Liver (tissue), 9 donors: ENCODE measurements around the gene OLFML1. TPM values are rescaled to one million over a fixed set of nuclear protein-coding genes. Genes with fewer than 3 reads are reported as not detected.

Experiments used
- DNase-seq: peaks from one replicate; pipeline ENCODE4 v3.0.0-alpha.2; 2017; ENCODE audit warnings: low spot score
- H3K27ac ChIP-seq, 2 donors: one replicate each; pipeline ENCODE4 v1.7.0; 2013; ENCODE audit warnings: inconsistent platforms in 2 of 2, low read length in 2 of 2, control low read depth in 1 of 2, low read depth in 1 of 2, mild to moderate bottlenecking in 1 of 2
- H3K27me3 ChIP-seq, 4 donors: one replicate each; pipeline versions ENCODE4 v1.6.1 to v1.7.0; 2013; ENCODE audit warnings: low read length in 3 of 4, inconsistent platforms in 1 of 4, mild to moderate bottlenecking in 1 of 4, moderate library complexity in 1 of 4; ENCODE audit not compliant: control insufficient read depth in 4 of 4, insufficient read depth in 4 of 4
- H3K36me3 ChIP-seq, 4 donors: one replicate each; pipeline versions ENCODE4 v1.6.1 to v1.7.0; 2013; ENCODE audit warnings: low read length in 3 of 4, mild to moderate bottlenecking in 3 of 4, low read depth in 1 of 4, moderate library complexity in 1 of 4; ENCODE audit not compliant: control insufficient read depth in 4 of 4, insufficient read depth in 3 of 4
- H3K4me1 ChIP-seq, 4 donors: one replicate each; pipeline versions ENCODE4 v1.6.1 to v1.7.0; 2013; ENCODE audit warnings: low read length in 3 of 4, mild to moderate bottlenecking in 3 of 4, moderate library complexity in 1 of 4; ENCODE audit not compliant: control insufficient read depth in 4 of 4, insufficient read depth in 4 of 4
- H3K4me3 ChIP-seq, 3 donors: one replicate each; pipeline versions ENCODE4 v1.6.1 to v1.7.0; 2013; ENCODE audit warnings: low read length in 3 of 3, control low read depth in 1 of 3, low read depth in 1 of 3, mild to moderate bottlenecking in 1 of 3
- H3K9ac ChIP-seq, 2 donors: one replicate each; pipeline ENCODE4 v1.7.0; 2013; ENCODE audit warnings: low read length in 2 of 2, mild to moderate bottlenecking in 2 of 2, moderate library complexity in 2 of 2, control low read depth in 1 of 2, low read depth in 1 of 2
- H3K9me3 ChIP-seq, 4 donors: one replicate each; pipeline versions ENCODE4 v1.6.1 to v1.7.0; 2013; ENCODE audit warnings: low read length in 3 of 4; ENCODE audit not compliant: control insufficient read depth in 4 of 4
- EGR1 ChIP-seq, 2 donors: IDR thresholded peaks; 2 replicates each; pipeline ENCODE4 v1.6.1; 2016 to 2018; ENCODE audit warnings: antibody characterized with exemption in 2 of 2, low read depth in 2 of 2
- FOXA2 ChIP-seq: IDR thresholded peaks from 2 replicates; pipeline ENCODE4 v1.6.1; 2016; ENCODE audit warnings: antibody characterized with exemption
- GABPA ChIP-seq, 2 donors: IDR thresholded peaks in 1 of 2; conservative IDR thresholded peaks in 1 of 2; 2 replicates each; pipeline ENCODE4 v1.6.1; 2016; ENCODE audit warnings: antibody characterized with exemption in 2 of 2, mild to moderate bottlenecking in 1 of 2, moderate library complexity in 1 of 2
- HNF4A ChIP-seq, 2 donors: conservative IDR thresholded peaks; 2 replicates each; pipeline ENCODE4 v1.6.1; 2016; ENCODE audit warnings: antibody characterized with exemption in 2 of 2, mild to moderate bottlenecking in 2 of 2
- HNF4G ChIP-seq: IDR thresholded peaks from 2 replicates; pipeline ENCODE4 v1.6.1; 2016; ENCODE audit warnings: antibody characterized with exemption
- JUND ChIP-seq, 2 donors: IDR thresholded peaks; 2 replicates each; pipeline ENCODE4 v1.6.1; 2016; ENCODE audit warnings: antibody characterized with exemption in 2 of 2
- NR2F2 ChIP-seq: IDR thresholded peaks from 2 replicates; pipeline ENCODE4 v1.6.1; 2016; ENCODE audit warnings: antibody characterized with exemption
- RAD21 ChIP-seq, 2 donors: IDR thresholded peaks; 2 replicates each; pipeline ENCODE4 v1.6.1; 2016; ENCODE audit warnings: antibody characterized with exemption in 2 of 2, mild to moderate bottlenecking in 2 of 2
- RXRA ChIP-seq, 2 donors: IDR thresholded peaks; 2 replicates each; pipeline ENCODE4 v1.6.1; 2017 to 2018; ENCODE audit warnings: antibody characterized with exemption in 2 of 2, mild to moderate bottlenecking in 1 of 2
- SP1 ChIP-seq: IDR thresholded peaks from 2 replicates; pipeline ENCODE4 v1.6.1; 2018; ENCODE audit warnings: antibody characterized with exemption, mild to moderate bottlenecking
- TAF1 ChIP-seq: conservative IDR thresholded peaks from 2 replicates; pipeline ENCODE4 v1.6.1; 2016; ENCODE audit warnings: antibody characterized with exemption, mild to moderate bottlenecking
- YY1 ChIP-seq: IDR thresholded peaks from 2 replicates; pipeline ENCODE4 v1.6.1; 2016; ENCODE audit warnings: antibody characterized with exemption, mild to moderate bottlenecking
- WGBS: extraction: QIAGEN DNeasy Blood & Tissue Kit; methylation state at CpG from one replicate; pipeline ENCODE4 v1.1.7; 2013; 5-methylcytosine and 5-hydroxymethylcytosine counted together
- polyA plus RNA-seq, 2 donors: library from polyadenylated mRNA; stranded (reverse) in 1 of 2; unstranded in 1 of 2; fragments of 200-250 nt in 1 of 2; fragments of >200 nt in 1 of 2; fragmentation: Nextera tagmentation in 1 of 2; extraction: Ambion mirVana in 1 of 2; gene quantifications; one replicate each; pipeline versions ENCODE4 v1.2.1 to v1.2.3, GENCODE V29; 2013 to 2015
- total RNA-seq, 2 donors: library from RNA; depleted of rRNA; stranded (reverse); fragments of >200 nt; gene quantifications; one replicate each; pipeline ENCODE4 v1.2.3, GENCODE V29; 2014
- TF ChIP-seq, protein P1 (sequence below): fragments of 150-350 bp; IDR thresholded peaks from 2 replicates; pipeline ENCODE4 v1.5.1; 2017; ENCODE audit warnings: improper control_type of control experiment, low read depth, low read length; ENCODE audit not compliant: missing input control
- TF ChIP-seq, protein P2 (sequence below): IDR thresholded peaks from 2 replicates; pipeline ENCODE4 v1.6.1; 2016; ENCODE audit warnings: antibody characterized with exemption
- TF ChIP-seq, protein P3 (sequence below): IDR thresholded peaks from 2 replicates; pipeline ENCODE4 v1.6.1; 2016; ENCODE audit warnings: antibody characterized with exemption
- TF ChIP-seq, protein P4 (sequence below): IDR thresholded peaks from 2 replicates; pipeline ENCODE4 v1.6.1; 2016; ENCODE audit warnings: antibody characterized with exemption, mild to moderate bottlenecking
- donor health status: healthy.
- donor health status: healthy.
- donor health status: healthy.
- donor health status: healthy.
- donor health status: healthy.

OLFML1 gene
- total and polyA plus RNA-seq, 4 donors = 2.8 to 4.2 (median 2.9) TPM

DNA sequence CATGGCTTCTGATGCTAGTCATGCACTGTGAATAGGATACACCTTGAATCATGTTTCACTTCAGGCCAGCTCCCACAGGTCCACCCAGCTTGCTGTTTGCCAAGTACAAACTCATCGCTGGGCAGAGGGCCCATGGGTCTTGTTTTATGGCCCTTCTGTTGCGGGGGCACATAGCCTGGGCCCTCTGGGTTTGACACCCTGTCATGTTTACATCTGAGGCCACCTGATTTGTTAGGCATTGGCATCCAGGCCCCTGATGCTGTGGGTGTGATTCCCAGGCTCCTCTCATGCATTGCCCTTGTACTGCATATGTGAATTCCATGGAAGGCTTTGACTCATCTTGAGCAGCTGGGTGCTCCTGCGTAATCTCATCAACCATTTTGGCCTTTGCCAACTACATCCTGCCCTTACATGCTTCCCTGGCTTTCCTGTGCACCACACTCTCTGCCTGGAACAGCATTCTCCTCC lies 61.1 kb downstream of the OLFML1 start:
- H3K4me1 ChIP-seq = peaks cover 0 to 4% (median 0%) of the 10 kb centered on the region in 4 donors
- no peaks in the 10 kb centered on the region for H3K9me3 ChIP-seq
- no peak overlapping the region for H3K4me3 ChIP-seq
- TF ChIP-seq, protein P1, sequence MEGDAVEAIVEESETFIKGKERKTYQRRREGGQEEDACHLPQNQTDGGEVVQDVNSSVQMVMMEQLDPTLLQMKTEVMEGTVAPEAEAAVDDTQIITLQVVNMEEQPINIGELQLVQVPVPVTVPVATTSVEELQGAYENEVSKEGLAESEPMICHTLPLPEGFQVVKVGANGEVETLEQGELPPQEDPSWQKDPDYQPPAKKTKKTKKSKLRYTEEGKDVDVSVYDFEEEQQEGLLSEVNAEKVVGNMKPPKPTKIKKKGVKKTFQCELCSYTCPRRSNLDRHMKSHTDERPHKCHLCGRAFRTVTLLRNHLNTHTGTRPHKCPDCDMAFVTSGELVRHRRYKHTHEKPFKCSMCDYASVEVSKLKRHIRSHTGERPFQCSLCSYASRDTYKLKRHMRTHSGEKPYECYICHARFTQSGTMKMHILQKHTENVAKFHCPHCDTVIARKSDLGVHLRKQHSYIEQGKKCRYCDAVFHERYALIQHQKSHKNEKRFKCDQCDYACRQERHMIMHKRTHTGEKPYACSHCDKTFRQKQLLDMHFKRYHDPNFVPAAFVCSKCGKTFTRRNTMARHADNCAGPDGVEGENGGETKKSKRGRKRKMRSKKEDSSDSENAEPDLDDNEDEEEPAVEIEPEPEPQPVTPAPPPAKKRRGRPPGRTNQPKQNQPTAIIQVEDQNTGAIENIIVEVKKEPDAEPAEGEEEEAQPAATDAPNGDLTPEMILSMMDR = no peak
- no peak for TF ChIP-seq GABPA (IDR thresholded peaks at IDR 0.05 in 1 of 2, conservative IDR thresholded peaks at IDR 0.05 in 1 of 2)
- TF ChIP-seq TAF1 = no peak
- no peak for TF ChIP-seq HNF4G
- no peak for TF ChIP-seq RXRA (IDR thresholded peaks at IDR 0.05)
- TF ChIP-seq HNF4A (conservative IDR thresholded peaks at IDR 0.05) = no peak
- no peak for TF ChIP-seq SP1
- TF ChIP-seq NR2F2 = no peak
- no peak for TF ChIP-seq YY1
- TF ChIP-seq FOXA2 = no peak
- TF ChIP-seq, protein P2, sequence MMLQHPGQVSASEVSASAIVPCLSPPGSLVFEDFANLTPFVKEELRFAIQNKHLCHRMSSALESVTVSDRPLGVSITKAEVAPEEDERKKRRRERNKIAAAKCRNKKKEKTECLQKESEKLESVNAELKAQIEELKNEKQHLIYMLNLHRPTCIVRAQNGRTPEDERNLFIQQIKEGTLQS = no peak
- TF ChIP-seq RAD21 (IDR thresholded peaks at IDR 0.05) = no peak
- TF ChIP-seq EGR1 (IDR thresholded peaks at IDR 0.05; ENCODE audit: low read depth in 2 of 2) = no peak
- TF ChIP-seq JUND (IDR thresholded peaks at IDR 0.05) = no peak
- TF ChIP-seq, protein P3, sequence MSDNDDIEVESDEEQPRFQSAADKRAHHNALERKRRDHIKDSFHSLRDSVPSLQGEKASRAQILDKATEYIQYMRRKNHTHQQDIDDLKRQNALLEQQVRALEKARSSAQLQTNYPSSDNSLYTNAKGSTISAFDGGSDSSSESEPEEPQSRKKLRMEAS = no peak
- TF ChIP-seq, protein P4, sequence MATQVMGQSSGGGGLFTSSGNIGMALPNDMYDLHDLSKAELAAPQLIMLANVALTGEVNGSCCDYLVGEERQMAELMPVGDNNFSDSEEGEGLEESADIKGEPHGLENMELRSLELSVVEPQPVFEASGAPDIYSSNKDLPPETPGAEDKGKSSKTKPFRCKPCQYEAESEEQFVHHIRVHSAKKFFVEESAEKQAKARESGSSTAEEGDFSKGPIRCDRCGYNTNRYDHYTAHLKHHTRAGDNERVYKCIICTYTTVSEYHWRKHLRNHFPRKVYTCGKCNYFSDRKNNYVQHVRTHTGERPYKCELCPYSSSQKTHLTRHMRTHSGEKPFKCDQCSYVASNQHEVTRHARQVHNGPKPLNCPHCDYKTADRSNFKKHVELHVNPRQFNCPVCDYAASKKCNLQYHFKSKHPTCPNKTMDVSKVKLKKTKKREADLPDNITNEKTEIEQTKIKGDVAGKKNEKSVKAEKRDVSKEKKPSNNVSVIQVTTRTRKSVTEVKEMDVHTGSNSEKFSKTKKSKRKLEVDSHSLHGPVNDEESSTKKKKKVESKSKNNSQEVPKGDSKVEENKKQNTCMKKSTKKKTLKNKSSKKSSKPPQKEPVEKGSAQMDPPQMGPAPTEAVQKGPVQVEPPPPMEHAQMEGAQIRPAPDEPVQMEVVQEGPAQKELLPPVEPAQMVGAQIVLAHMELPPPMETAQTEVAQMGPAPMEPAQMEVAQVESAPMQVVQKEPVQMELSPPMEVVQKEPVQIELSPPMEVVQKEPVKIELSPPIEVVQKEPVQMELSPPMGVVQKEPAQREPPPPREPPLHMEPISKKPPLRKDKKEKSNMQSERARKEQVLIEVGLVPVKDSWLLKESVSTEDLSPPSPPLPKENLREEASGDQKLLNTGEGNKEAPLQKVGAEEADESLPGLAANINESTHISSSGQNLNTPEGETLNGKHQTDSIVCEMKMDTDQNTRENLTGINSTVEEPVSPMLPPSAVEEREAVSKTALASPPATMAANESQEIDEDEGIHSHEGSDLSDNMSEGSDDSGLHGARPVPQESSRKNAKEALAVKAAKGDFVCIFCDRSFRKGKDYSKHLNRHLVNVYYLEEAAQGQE = no peak
- 95% methylated on average over 3 of the region's 3 CpGs for WGBS
- peaks cover 0 to 5% (median 4%) of the 10 kb centered on the region in 4 donors for H3K36me3 ChIP-seq
- no peak overlapping the region for H3K27ac ChIP-seq
- no peak overlapping the region for H3K9ac ChIP-seq
- DNase-seq = no peak
- no peaks in the 10 kb centered on the region for H3K27me3 ChIP-seq

DNA sequence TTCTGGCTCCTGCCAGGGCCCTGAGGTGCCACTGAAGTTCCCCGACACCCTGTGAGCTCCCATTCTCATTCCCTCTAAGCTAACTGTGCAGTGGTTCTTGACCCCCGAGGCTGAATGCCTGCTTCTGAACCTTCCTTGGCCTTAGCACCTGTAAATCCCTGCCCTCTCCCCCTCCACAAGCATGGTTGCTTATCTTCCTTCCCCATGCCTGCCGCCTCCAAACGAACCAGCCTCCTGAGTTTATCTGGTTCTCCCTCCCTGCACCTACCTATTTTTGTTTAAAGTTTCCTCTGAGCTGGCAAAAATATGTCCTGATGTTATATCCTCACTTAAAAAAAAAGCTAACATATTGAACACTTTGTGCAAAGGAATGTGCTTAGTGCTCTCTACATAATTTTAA lies 62.4 kb downstream of the OLFML1 start:
- no peak overlapping the region for H3K27ac ChIP-seq
- peaks cover 0 to 10% (median 5%) of the 10 kb centered on the region in 4 donors for H3K36me3 ChIP-seq
- TF ChIP-seq EGR1 (IDR thresholded peaks at IDR 0.05; ENCODE audit: low read depth in 2 of 2) = no peak
- TF ChIP-seq NR2F2 = no peak
- TF ChIP-seq YY1 = no peak
- TF ChIP-seq SP1 = no peak
- no peak for DNase-seq
- 80% methylated on average over 4 of the region's 4 CpGs for WGBS
- H3K4me1 ChIP-seq = peaks cover 0 to 4% (median 0%) of the 10 kb centered on the region in 4 donors
- no peaks in the 10 kb centered on the region for H3K27me3 ChIP-seq
- H3K4me3 ChIP-seq = no peak overlapping the region
- no peaks in the 10 kb centered on the region for H3K9me3 ChIP-seq
- H3K9ac ChIP-seq = no peak overlapping the region
